ENCODE measurements around the gene TEX101.
A peak's percentile ranks its signal among the peaks of the same experiment; 100 is the strongest.

The TEX101 gene

GRCh38 chr19:43423779-43424178, 9.1 kb downstream of the TEX101 start:
- no peaks in the 10 kb centered on the region for H3F3A ChIP-seq (ENCODE audit: control insufficient read depth, insufficient read depth)
- TF ChIP-seq EZH2phosphoT487 (IDR thresholded peaks at IDR 0.05; ENCODE audit: borderline replicate concordance, low read length) (no peak), CTCF (IDR thresholded peaks at IDR 0.05; ENCODE audit: low read depth, low read length, poor library complexity, severe bottlenecking) (no peak)
- no peak overlapping the region for H3K4me3 ChIP-seq (ENCODE audit: low read length)
- H3K36me3 ChIP-seq (ENCODE audit: control insufficient read depth, low read length): no peaks in the 10 kb centered on the region
- no peaks in the 10 kb centered on the region for H3K79me2 ChIP-seq (ENCODE audit: control insufficient read depth, low read length)
- no peaks in the 10 kb centered on the region for H3K9me3 ChIP-seq (ENCODE audit: control insufficient read depth, insufficient read depth, low read length)
- H3K9me2 ChIP-seq (replicated peaks; ENCODE audit: control insufficient read depth, low read length): no peaks in the 10 kb centered on the region
- no peak overlapping the region for H3K27ac ChIP-seq (ENCODE audit: low read depth, low read length)
- H3K4me2 ChIP-seq (ENCODE audit: low read length): no peak overlapping the region
- H4K20me1 ChIP-seq (ENCODE audit: control insufficient read depth, insufficient read depth, low read depth, low read length): no peaks in the 10 kb centered on the region
- H3K27me3 ChIP-seq (ENCODE audit: control insufficient read depth, low read length): no peaks in the 10 kb centered on the region
- H3K4me1 ChIP-seq (ENCODE audit: control insufficient read depth, low read length): no peaks in the 10 kb centered on the region

GRCh38 chr19:43425567-43426392, 11.1 kb downstream of the TEX101 start:
- H3K4me1 ChIP-seq (ENCODE audit: control insufficient read depth, low read length): no peaks in the 10 kb centered on the region

GRCh38 chr19:43429395-43429794, 14.7 kb downstream of the TEX101 start:
- Histone ChIP-seq H3K27ac (ENCODE audit: low read depth, low read length) (no peak overlapping the region), H3K36me3 (ENCODE audit: control insufficient read depth, low read length) (no peaks in the 10 kb centered on the region), H4K20me1 (ENCODE audit: control insufficient read depth, insufficient read depth, low read depth, low read length) (no peaks in the 10 kb centered on the region), H3K9me3 (ENCODE audit: control insufficient read depth, insufficient read depth, low read length) (no peaks in the 10 kb centered on the region), H3K9me2 (replicated peaks; ENCODE audit: control insufficient read depth, low read length) (no peaks in the 10 kb centered on the region), H3K79me2 (ENCODE audit: control insufficient read depth, low read length) (no peaks in the 10 kb centered on the region), H3K27me3 (ENCODE audit: control insufficient read depth, low read length) (no peaks in the 10 kb centered on the region), H3K4me2 (ENCODE audit: low read length) (no peak overlapping the region), H3F3A (ENCODE audit: control insufficient read depth, insufficient read depth) (no peaks in the 10 kb centered on the region), H3K4me3 (ENCODE audit: low read length) (no peak overlapping the region), H3K4me1 (ENCODE audit: control insufficient read depth, low read length) (no peaks in the 10 kb centered on the region)
- TF ChIP-seq EZH2phosphoT487 (IDR thresholded peaks at IDR 0.05; ENCODE audit: borderline replicate concordance, low read length) (no peak), CTCF (IDR thresholded peaks at IDR 0.05; ENCODE audit: low read depth, low read length, poor library complexity, severe bottlenecking) (no peak)

More at GRCh38 chr19:43425567-43426392, 11.1 kb downstream of the TEX101 start:
- Histone ChIP-seq H3K9me2 (replicated peaks; ENCODE audit: control insufficient read depth, low read length) (no peaks in the 10 kb centered on the region), H3F3A (ENCODE audit: control insufficient read depth, insufficient read depth) (no peaks in the 10 kb centered on the region), H3K9me3 (ENCODE audit: control insufficient read depth, insufficient read depth, low read length) (no peaks in the 10 kb centered on the region), H3K4me2 (ENCODE audit: low read length) (no peak overlapping the region), H3K4me3 (ENCODE audit: low read length) (no peak overlapping the region), H3K27me3 (ENCODE audit: control insufficient read depth, low read length) (no peaks in the 10 kb centered on the region), H3K36me3 (ENCODE audit: control insufficient read depth, low read length) (no peaks in the 10 kb centered on the region), H4K20me1 (ENCODE audit: control insufficient read depth, insufficient read depth, low read depth, low read length) (no peaks in the 10 kb centered on the region), H3K79me2 (ENCODE audit: control insufficient read depth, low read length) (no peaks in the 10 kb centered on the region), H3K27ac (ENCODE audit: low read depth, low read length) (no peak overlapping the region)
- TF ChIP-seq CTCF (IDR thresholded peaks at IDR 0.05; ENCODE audit: low read depth, low read length, poor library complexity, severe bottlenecking): peak; percentile 47
- no peak for TF ChIP-seq EZH2phosphoT487 (IDR thresholded peaks at IDR 0.05; ENCODE audit: borderline replicate concordance, low read length)

Measured in DOHH2 (cell line).